HEK293 (cell line): ENCODE measurements around the gene NCOA3.

ENCODE experiments used
- CTCF ChIA-PET: fragments of 350-600 bp; formaldehyde crosslinking; extraction: SDS; loops from one replicate; lab custom pipeline; 2021; ENCODE audit warnings: antibody characterized with exemption; lab: Yijun Ruan, JAX
- POLR2A ChIA-PET: fragments of 300-600 bp; formaldehyde crosslinking; extraction: SDS; loops from one replicate; lab custom pipeline; 2020; ENCODE audit warnings: antibody characterized with exemption, inconsistent platforms; lab: Yijun Ruan, JAX
- H3K27ac ChIP-seq: fragments of 200-500 bp; sonication (Bioruptor generic); 2 replicates; pipeline ENCODE4 v1.5.1; 2014; ENCODE audit warnings: low read depth, low read length, control low read depth, inconsistent platforms; ENCODE audit errors: extremely low read depth
- H3K36me3 ChIP-seq, 2 experiments: fragments of 200-500 bp in 1 of 2; sonication (Bioruptor generic) in 1 of 2; 1 replicate in 1 of 2; 2 replicates in 1 of 2; pipeline ENCODE4 v1.5.1; 2014 to 2017; ENCODE audit warnings: inconsistent platforms in 2 of 2, low read length in 2 of 2; ENCODE audit not compliant: control insufficient read depth in 2 of 2, insufficient read depth in 1 of 2
- H3K4me1 ChIP-seq: fragments of 200-500 bp; sonication (Bioruptor generic); 2 replicates; pipeline ENCODE4 v1.5.1; 2014; ENCODE audit warnings: mild to moderate bottlenecking, low read length, inconsistent platforms; ENCODE audit not compliant: control insufficient read depth, insufficient read depth
- H3K4me3 ChIP-seq: 2 replicates; pipeline ENCODE4 v1.5.1; 2011; ENCODE audit warnings: low read depth, mild to moderate bottlenecking, control low read depth, low read length, moderate library complexity
- H3K9me3 ChIP-seq: fragments of 200-500 bp; sonication (Bioruptor generic); 2 replicates; pipeline ENCODE4 v1.5.1; 2014; ENCODE audit warnings: low read depth, low read length, inconsistent platforms; ENCODE audit not compliant: control insufficient read depth, insufficient read depth
- HOXA7 ChIP-seq: sonication (generic); formaldehyde crosslinking; IDR thresholded peaks from 2 replicates; pipeline ENCODE4 v1.8.1; 2022; ENCODE audit warnings: missing genetic modification reagents, borderline replicate concordance
- HOXD13 ChIP-seq: sonication (generic); formaldehyde crosslinking; IDR thresholded peaks from 2 replicates; pipeline ENCODE4 v1.8.0; 2022; ENCODE audit warnings: missing genetic modification reagents, borderline replicate concordance
- RBAK ChIP-seq: fragments of 450-650 bp; formaldehyde crosslinking; IDR thresholded peaks from 2 replicates; pipeline ENCODE4 v1.5.1; 2016; ENCODE audit warnings: missing biosample characterization, missing genetic modification characterization
- TCF7L2 ChIP-seq: IDR thresholded peaks from 2 replicates; pipeline ENCODE4 v1.6.1; 2011; ENCODE audit warnings: low read depth, mild to moderate bottlenecking, inconsistent platforms, low read length, moderate library complexity, borderline replicate concordance
- YY1 ChIP-seq: fragments of 450-650 bp; formaldehyde crosslinking; IDR thresholded peaks from 2 replicates; pipeline ENCODE4 v1.5.1; 2018; ENCODE audit warnings: missing biosample characterization, missing genetic modification characterization
- ZFP37 ChIP-seq: fragments of 450-650 bp; formaldehyde crosslinking; IDR thresholded peaks from 2 replicates; pipeline ENCODE4 v1.5.1; 2016; ENCODE audit warnings: missing biosample characterization, missing genetic modification characterization
- ZNF133 ChIP-seq: fragments of 450-650 bp; formaldehyde crosslinking; IDR thresholded peaks from 2 replicates; pipeline ENCODE4 v1.5.1; 2016; ENCODE audit warnings: missing biosample characterization, missing genetic modification characterization
- ZNF155 ChIP-seq: fragments of 450-650 bp; formaldehyde crosslinking; IDR thresholded peaks from 2 replicates; pipeline ENCODE4 v1.5.1; 2016; ENCODE audit warnings: missing biosample characterization, missing genetic modification characterization
- ZNF221 ChIP-seq: fragments of 450-650 bp; formaldehyde crosslinking; IDR thresholded peaks from 2 replicates; pipeline ENCODE4 v1.5.1; 2017; ENCODE audit warnings: missing biosample characterization, missing genetic modification characterization, borderline replicate concordance
- ZNF37A ChIP-seq: fragments of 450-650 bp; IDR thresholded peaks from 2 replicates; pipeline ENCODE4 v1.5.1; 2018; ENCODE audit warnings: missing biosample characterization, missing genetic modification characterization
- ZNF426 ChIP-seq: fragments of 450-650 bp; formaldehyde crosslinking; IDR thresholded peaks from 2 replicates; pipeline ENCODE4 v1.5.1; 2017; ENCODE audit warnings: missing biosample characterization, missing genetic modification characterization, mild to moderate bottlenecking, inconsistent platforms, moderate library complexity
- ZNF548 ChIP-seq: fragments of 450-650 bp; formaldehyde crosslinking; IDR thresholded peaks from 2 replicates; pipeline ENCODE4 v1.5.1; 2016; ENCODE audit warnings: missing biosample characterization, missing genetic modification characterization
- ZNF792 ChIP-seq: fragments of 450-650 bp; formaldehyde crosslinking; IDR thresholded peaks from 2 replicates; pipeline ENCODE4 v1.5.1; 2016; ENCODE audit warnings: missing biosample characterization, missing genetic modification characterization
- TF ChIP-seq, protein P1 (sequence below): fragments of 450-650 bp; formaldehyde crosslinking; IDR thresholded peaks from 2 replicates; pipeline ENCODE4 v1.5.1; 2017; ENCODE audit warnings: missing biosample characterization, missing genetic modification characterization
- TF ChIP-seq, protein P2 (sequence below): fragments of 450-650 bp; formaldehyde crosslinking; IDR thresholded peaks from 2 replicates; pipeline ENCODE4 v1.5.1; 2016; ENCODE audit warnings: missing biosample characterization, missing genetic modification characterization
- TF ChIP-seq, protein P3 (sequence below): fragments of 450-650 bp; formaldehyde crosslinking; IDR thresholded peaks from 2 replicates; pipeline ENCODE4 v1.5.1; 2017; ENCODE audit warnings: missing biosample characterization, missing genetic modification characterization
- TF ChIP-seq, protein P4 (sequence below): fragments of 450-650 bp; formaldehyde crosslinking; IDR thresholded peaks from 2 replicates; pipeline ENCODE4 v1.5.1; 2017; ENCODE audit warnings: missing biosample characterization, mild to moderate bottlenecking, missing genetic modification characterization, moderate library complexity
- TF ChIP-seq, protein P5 (sequence below): fragments of 450-650 bp; formaldehyde crosslinking; IDR thresholded peaks from 2 replicates; pipeline ENCODE4 v1.5.1; 2016; ENCODE audit warnings: missing biosample characterization, missing genetic modification characterization
- TF ChIP-seq, protein P6 (sequence below): fragments of 450-650 bp; formaldehyde crosslinking; IDR thresholded peaks from 2 replicates; pipeline ENCODE4 v1.5.1; 2016; ENCODE audit warnings: missing biosample characterization, missing genetic modification characterization
- TF ChIP-seq, protein P7 (sequence below): sonication (generic); formaldehyde crosslinking; IDR thresholded peaks from 2 replicates; pipeline ENCODE4 v1.8.1; 2022; ENCODE audit warnings: mild to moderate bottlenecking, moderate library complexity, missing genetic modification reagents

NCOA3 gene

DNA sequence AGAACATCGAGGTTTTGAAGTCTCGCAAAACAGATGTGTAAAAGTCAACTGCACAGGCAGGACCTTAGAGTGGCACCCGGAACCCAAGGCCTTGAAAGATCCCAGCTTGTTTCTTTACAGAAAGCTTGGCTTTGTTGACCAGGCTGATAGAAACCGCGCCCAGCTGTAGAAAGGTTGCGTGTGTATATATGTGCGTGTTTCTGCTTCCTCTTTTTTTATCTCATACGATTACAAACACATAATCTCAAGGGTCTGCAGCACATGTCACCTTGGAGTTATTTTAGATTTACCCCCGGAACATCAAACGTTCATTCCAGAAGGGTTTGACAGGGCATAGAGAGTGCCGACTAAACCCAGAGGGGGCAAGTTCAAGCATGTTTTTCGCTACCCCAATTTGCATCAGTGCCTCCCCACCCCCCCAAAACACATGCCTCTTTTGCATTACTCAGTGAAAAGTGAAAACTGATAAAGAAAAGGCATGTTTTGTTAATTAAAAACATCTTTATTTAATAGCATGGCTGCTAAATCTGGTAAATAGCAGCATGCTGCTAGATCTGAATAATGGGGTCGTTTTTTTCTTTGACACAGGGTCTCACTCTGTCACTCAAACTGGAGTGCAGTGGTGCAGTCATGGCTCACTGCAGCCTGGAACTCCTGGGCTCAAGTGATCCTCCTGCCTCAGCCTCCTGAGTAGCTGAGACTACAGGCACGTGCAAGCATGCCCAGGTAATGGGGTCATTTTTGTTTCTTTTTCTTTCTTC, 33.2 kb upstream of the NCOA3 start:
- CTCF ChIA-PET, result interaction anchor here (0.6 kb wide), 1 partner anchor 201 kb away, joined by 4 read pairs; no protein-coding TSS in a partner anchor
- peaks cover 5% of the 10 kb centered on the region; the same call in 1 of the 2 replicates for H3K4me1 ChIP-seq
- POLR2A ChIA-PET, result no interaction called here
- no peak overlapping the region; the same call in 1 of the 2 replicates for H3K27ac ChIP-seq
- no peak overlapping the region for H3K4me3 ChIP-seq
- H3K36me3 ChIP-seq, result no peaks in the 10 kb centered on the region
- H3K9me3 ChIP-seq, result no peaks in the 10 kb centered on the region
- TF ChIP-seq, protein P1, sequence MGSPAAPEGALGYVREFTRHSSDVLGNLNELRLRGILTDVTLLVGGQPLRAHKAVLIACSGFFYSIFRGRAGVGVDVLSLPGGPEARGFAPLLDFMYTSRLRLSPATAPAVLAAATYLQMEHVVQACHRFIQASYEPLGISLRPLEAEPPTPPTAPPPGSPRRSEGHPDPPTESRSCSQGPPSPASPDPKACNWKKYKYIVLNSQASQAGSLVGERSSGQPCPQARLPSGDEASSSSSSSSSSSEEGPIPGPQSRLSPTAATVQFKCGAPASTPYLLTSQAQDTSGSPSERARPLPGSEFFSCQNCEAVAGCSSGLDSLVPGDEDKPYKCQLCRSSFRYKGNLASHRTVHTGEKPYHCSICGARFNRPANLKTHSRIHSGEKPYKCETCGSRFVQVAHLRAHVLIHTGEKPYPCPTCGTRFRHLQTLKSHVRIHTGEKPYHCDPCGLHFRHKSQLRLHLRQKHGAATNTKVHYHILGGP (tag by site-specific recombination), result no peak
- TF ChIP-seq, protein P2, sequence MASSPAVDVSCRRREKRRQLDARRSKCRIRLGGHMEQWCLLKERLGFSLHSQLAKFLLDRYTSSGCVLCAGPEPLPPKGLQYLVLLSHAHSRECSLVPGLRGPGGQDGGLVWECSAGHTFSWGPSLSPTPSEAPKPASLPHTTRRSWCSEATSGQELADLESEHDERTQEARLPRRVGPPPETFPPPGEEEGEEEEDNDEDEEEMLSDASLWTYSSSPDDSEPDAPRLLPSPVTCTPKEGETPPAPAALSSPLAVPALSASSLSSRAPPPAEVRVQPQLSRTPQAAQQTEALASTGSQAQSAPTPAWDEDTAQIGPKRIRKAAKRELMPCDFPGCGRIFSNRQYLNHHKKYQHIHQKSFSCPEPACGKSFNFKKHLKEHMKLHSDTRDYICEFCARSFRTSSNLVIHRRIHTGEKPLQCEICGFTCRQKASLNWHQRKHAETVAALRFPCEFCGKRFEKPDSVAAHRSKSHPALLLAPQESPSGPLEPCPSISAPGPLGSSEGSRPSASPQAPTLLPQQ (tag by site-specific recombination), result no peak
- no peak for TF ChIP-seq ZNF221 (tag by site-specific recombination)
- TF ChIP-seq ZNF548 (tag by site-specific recombination), result no peak
- TF ChIP-seq ZNF426, result no peak
- no peak for TF ChIP-seq ZNF133 (tag by site-specific recombination)
- TF ChIP-seq ZNF155 (tag by site-specific recombination), result no peak
- no peak for TF ChIP-seq HOXD13 (CRISPR knock-in tag)
- TF ChIP-seq ZFP37 (tag by site-specific recombination), result no peak
- no peak for TF ChIP-seq YY1 (tag by site-specific recombination)
- no peak for TF ChIP-seq HOXA7 (CRISPR knock-in tag)
- TF ChIP-seq, protein P3, sequence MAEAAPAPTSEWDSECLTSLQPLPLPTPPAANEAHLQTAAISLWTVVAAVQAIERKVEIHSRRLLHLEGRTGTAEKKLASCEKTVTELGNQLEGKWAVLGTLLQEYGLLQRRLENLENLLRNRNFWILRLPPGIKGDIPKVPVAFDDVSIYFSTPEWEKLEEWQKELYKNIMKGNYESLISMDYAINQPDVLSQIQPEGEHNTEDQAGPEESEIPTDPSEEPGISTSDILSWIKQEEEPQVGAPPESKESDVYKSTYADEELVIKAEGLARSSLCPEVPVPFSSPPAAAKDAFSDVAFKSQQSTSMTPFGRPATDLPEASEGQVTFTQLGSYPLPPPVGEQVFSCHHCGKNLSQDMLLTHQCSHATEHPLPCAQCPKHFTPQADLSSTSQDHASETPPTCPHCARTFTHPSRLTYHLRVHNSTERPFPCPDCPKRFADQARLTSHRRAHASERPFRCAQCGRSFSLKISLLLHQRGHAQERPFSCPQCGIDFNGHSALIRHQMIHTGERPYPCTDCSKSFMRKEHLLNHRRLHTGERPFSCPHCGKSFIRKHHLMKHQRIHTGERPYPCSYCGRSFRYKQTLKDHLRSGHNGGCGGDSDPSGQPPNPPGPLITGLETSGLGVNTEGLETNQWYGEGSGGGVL (tag by site-specific recombination), result no peak
- TF ChIP-seq, protein P4, sequence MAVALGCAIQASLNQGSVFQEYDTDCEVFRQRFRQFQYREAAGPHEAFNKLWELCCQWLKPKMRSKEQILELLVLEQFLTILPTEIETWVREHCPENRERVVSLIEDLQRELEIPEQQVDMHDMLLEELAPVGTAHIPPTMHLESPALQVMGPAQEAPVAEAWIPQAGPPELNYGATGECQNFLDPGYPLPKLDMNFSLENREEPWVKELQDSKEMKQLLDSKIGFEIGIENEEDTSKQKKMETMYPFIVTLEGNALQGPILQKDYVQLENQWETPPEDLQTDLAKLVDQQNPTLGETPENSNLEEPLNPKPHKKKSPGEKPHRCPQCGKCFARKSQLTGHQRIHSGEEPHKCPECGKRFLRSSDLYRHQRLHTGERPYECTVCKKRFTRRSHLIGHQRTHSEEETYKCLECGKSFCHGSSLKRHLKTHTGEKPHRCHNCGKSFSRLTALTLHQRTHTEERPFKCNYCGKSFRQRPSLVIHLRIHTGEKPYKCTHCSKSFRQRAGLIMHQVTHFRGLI, result no peak
- TF ChIP-seq ZNF37A (tag by site-specific recombination), result no peak
- TF ChIP-seq, protein P5, sequence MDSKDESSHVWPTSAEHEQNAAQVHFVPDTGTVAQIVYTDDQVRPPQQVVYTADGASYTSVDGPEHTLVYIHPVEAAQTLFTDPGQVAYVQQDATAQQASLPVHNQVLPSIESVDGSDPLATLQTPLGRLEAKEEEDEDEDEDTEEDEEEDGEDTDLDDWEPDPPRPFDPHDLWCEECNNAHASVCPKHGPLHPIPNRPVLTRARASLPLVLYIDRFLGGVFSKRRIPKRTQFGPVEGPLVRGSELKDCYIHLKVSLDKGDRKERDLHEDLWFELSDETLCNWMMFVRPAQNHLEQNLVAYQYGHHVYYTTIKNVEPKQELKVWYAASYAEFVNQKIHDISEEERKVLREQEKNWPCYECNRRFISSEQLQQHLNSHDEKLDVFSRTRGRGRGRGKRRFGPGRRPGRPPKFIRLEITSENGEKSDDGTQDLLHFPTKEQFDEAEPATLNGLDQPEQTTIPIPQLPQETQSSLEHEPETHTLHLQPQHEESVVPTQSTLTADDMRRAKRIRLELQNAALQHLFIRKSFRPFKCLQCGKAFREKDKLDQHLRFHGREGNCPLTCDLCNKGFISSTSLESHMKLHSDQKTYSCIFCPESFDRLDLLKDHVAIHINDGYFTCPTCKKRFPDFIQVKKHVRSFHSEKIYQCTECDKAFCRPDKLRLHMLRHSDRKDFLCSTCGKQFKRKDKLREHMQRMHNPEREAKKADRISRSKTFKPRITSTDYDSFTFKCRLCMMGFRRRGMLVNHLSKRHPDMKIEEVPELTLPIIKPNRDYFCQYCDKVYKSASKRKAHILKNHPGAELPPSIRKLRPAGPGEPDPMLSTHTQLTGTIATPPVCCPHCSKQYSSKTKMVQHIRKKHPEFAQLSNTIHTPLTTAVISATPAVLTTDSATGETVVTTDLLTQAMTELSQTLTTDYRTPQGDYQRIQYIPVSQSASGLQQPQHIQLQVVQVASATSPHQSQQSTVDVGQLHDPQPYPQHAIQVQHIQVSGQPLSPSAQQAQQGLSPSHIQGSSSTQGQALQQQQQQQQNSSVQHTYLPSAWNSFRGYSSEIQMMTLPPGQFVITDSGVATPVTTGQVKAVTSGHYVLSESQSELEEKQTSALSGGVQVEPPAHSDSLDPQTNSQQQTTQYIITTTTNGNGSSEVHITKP (tag by site-specific recombination), result no peak
- TF ChIP-seq RBAK (tag by site-specific recombination), result no peak
- TF ChIP-seq, protein P6, sequence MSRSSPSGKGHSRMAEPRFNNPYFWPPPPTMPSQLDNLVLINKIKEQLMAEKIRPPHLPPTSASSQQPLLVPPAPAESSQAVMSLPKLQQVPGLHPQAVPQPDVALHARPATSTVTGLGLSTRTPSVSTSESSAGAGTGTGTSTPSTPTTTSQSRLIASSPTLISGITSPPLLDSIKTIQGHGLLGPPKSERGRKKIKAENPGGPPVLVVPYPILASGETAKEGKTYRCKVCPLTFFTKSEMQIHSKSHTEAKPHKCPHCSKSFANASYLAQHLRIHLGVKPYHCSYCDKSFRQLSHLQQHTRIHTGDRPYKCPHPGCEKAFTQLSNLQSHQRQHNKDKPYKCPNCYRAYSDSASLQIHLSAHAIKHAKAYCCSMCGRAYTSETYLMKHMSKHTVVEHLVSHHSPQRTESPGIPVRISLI (tag by site-specific recombination), result no peak
- TF ChIP-seq, protein P7, sequence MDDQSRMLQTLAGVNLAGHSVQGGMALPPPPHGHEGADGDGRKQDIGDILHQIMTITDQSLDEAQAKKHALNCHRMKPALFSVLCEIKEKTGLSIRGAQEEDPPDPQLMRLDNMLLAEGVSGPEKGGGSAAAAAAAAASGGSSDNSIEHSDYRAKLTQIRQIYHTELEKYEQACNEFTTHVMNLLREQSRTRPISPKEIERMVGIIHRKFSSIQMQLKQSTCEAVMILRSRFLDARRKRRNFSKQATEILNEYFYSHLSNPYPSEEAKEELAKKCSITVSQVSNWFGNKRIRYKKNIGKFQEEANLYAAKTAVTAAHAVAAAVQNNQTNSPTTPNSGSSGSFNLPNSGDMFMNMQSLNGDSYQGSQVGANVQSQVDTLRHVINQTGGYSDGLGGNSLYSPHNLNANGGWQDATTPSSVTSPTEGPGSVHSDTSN (CRISPR knock-in tag), result no peak
- TF ChIP-seq ZNF792 (tag by site-specific recombination), result no peak
- TF ChIP-seq TCF7L2, result no peak
